ENCODE data around the gene GPR62. TPM values are rescaled to one million over a fixed set of nuclear protein-coding genes. Genes with fewer than 3 reads are reported as not detected.

Gene GPR62
- total and polyA plus RNA-seq, 9 donors: 0.13 to 0.59 (median 0.50) TPM

- no peaks in the 10 kb centered on the region for H3K27me3 ChIP-seq (ENCODE audit: control insufficient read depth, insufficient read depth, low read length)
- no peak overlapping the region for H3K4me3 ChIP-seq (ENCODE audit: low read length)
- WGBS (ENCODE audit: insufficient coverage): 43% methylated on average over 7 of the region's 12 CpGs
- peaks cover 25% of the 10 kb centered on the region for H3K36me3 ChIP-seq (ENCODE audit: control insufficient read depth, insufficient read depth, low read length)
- H3K27ac ChIP-seq (ENCODE audit: low read length): peak overlapping the region; percentile 60
- peaks cover 68% of the 10 kb centered on the region for H3K4me1 ChIP-seq (ENCODE audit: control insufficient read depth, insufficient read depth, low read length)
- peak; percentile 86 for DNase-seq
- H3K9me3 ChIP-seq (replicated peaks; ENCODE audit: control insufficient read depth, low read depth, low read length): no peaks in the 10 kb centered on the region
Observed at GRCh38 chr3:51963951-51964451, 8.8 kb downstream of the GPR62 start.

DNA sequence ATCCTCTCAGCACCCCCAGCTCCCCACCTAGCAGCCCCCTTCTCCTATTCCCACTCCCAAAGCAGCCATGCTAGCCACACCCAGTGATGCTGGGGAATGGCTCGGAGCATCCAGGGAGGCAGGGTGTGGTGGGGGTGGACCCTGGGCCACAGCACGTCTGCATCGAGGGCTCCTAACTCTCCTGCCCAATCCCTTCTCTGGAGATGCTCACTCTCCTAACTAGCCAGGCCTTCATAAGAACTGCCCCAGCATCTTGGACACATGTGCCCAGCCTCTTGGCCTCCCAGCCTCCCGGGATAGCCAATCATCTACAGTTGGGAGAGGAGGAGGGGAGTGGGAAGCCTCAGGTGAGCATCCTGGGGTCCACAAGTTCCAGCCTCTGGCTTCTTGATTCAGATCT is 9.3 kb downstream of the GPR62 start:
- peaks cover 71% of the 10 kb centered on the region for H3K4me1 ChIP-seq (ENCODE audit: control insufficient read depth, insufficient read depth, low read length)
- H3K27me3 ChIP-seq (ENCODE audit: control insufficient read depth, insufficient read depth, low read length): no peaks in the 10 kb centered on the region
- H3K27ac ChIP-seq (ENCODE audit: low read length): peak overlapping the region; percentile 60
- peaks cover 20% of the 10 kb centered on the region for H3K36me3 ChIP-seq (ENCODE audit: control insufficient read depth, insufficient read depth, low read length)
- DNase-seq: no peak
- WGBS (ENCODE audit: insufficient coverage): 80% methylated on average over 1 of the region's 4 CpGs
- no peak overlapping the region for H3K4me3 ChIP-seq (ENCODE audit: low read length)
- H3K9me3 ChIP-seq (replicated peaks; ENCODE audit: control insufficient read depth, low read depth, low read length): no peaks in the 10 kb centered on the region

- Histone ChIP-seq H3K4me3 (ENCODE audit: low read length) (peak overlapping the region; percentile 78), H3K27ac (ENCODE audit: low read length) (no peak overlapping the region), H3K9me3 (replicated peaks; ENCODE audit: control insufficient read depth, low read depth, low read length) (no peaks in the 10 kb centered on the region), H3K27me3 (ENCODE audit: control insufficient read depth, insufficient read depth, low read length) (no peaks in the 10 kb centered on the region), H3K36me3 (ENCODE audit: control insufficient read depth, insufficient read depth, low read length) (peaks cover 14% of the 10 kb centered on the region), H3K4me1 (ENCODE audit: control insufficient read depth, insufficient read depth, low read length) (peaks cover 75% of the 10 kb centered on the region)
- DNase-seq: no peak
- WGBS (ENCODE audit: insufficient coverage): no CpG with 5 or more reads among the region's 2 CpGs
Observed at GRCh38 chr3:51966016-51966415, 10.8 kb downstream of the GPR62 start.

- WGBS (ENCODE audit: insufficient coverage): 48% methylated on average over 2 of the region's 5 CpGs
- no peak for DNase-seq
- Histone ChIP-seq H3K27ac (ENCODE audit: low read length) (peak overlapping the region; percentile 82), H3K9me3 (replicated peaks; ENCODE audit: control insufficient read depth, low read depth, low read length) (no peaks in the 10 kb centered on the region), H3K36me3 (ENCODE audit: control insufficient read depth, insufficient read depth, low read length) (peaks cover 12% of the 10 kb centered on the region), H3K27me3 (ENCODE audit: control insufficient read depth, insufficient read depth, low read length) (no peaks in the 10 kb centered on the region), H3K4me3 (ENCODE audit: low read length) (peak overlapping the region; percentile 78), H3K4me1 (ENCODE audit: control insufficient read depth, insufficient read depth, low read length) (peaks cover 74% of the 10 kb centered on the region)
Observed at GRCh38 chr3:51966486-51966885, 11.3 kb downstream of the GPR62 start.

DNA sequence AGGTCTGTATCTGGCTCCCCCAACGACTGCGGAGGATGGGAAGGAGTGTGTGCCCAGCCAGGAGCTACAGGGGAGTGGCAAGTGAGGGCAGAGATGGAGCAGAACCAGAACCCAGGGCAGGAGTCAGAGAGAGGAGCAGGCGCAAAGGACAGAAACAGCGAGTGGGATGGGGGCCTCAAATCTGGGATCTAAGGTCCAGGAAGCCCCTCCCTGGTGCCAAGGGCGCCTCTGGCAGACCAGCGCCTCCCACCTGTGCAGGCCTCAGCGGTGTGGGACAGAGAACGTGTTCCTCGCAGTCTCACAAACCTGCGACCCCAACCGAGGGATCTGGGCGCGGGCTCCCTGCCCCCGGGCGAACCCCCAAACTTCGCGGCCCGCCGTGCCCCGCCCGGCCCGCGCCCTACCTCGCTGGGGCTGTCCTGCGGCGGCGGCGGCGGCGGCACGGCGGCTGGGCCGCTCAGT is 11.8 kb downstream of the GPR62 start:
- H3K9me3 ChIP-seq (replicated peaks; ENCODE audit: control insufficient read depth, low read depth, low read length): no peaks in the 10 kb centered on the region
- peaks cover 69% of the 10 kb centered on the region for H3K4me1 ChIP-seq (ENCODE audit: control insufficient read depth, insufficient read depth, low read length)
- H3K36me3 ChIP-seq (ENCODE audit: control insufficient read depth, insufficient read depth, low read length): peaks cover 13% of the 10 kb centered on the region
- H3K27ac ChIP-seq (ENCODE audit: low read length): peak overlapping the region; percentile 82
- WGBS (ENCODE audit: insufficient coverage): under 1% methylated on average over 31 of the region's 33 CpGs
- peak; percentile 45 for DNase-seq
- peak overlapping the region; percentile 78 for H3K4me3 ChIP-seq (ENCODE audit: low read length)
- H3K27me3 ChIP-seq (ENCODE audit: control insufficient read depth, insufficient read depth, low read length): no peaks in the 10 kb centered on the region

GRCh38 chr3:51967384-51968169 is 12.4 kb downstream of the GPR62 start, which contains the start of gene PCBP4:
Gene PCBP4, minus strand, starts transcription at chr3:51967454. Its CDS starts 6,214 bp downstream, at chr3:51961240.
- Histone ChIP-seq H3K36me3 (ENCODE audit: control insufficient read depth, insufficient read depth, low read length) (peaks cover 13% of the 10 kb centered on the region), H3K27me3 (ENCODE audit: control insufficient read depth, insufficient read depth, low read length) (no peaks in the 10 kb centered on the region), H3K4me1 (ENCODE audit: control insufficient read depth, insufficient read depth, low read length) (peaks cover 63% of the 10 kb centered on the region), H3K9me3 (replicated peaks; ENCODE audit: control insufficient read depth, low read depth, low read length) (no peaks in the 10 kb centered on the region), H3K4me3 (ENCODE audit: low read length) (peak within 1 kb of the TSS; percentile 78), H3K27ac (ENCODE audit: low read length) (peak within 1 kb of the TSS; percentile 85)
- DNase-seq: peak; percentile 86
- WGBS (ENCODE audit: insufficient coverage): under 1% methylated on average over 58 of the region's 90 CpGs

- H3K27me3 ChIP-seq (ENCODE audit: control insufficient read depth, insufficient read depth, low read length): no peaks in the 10 kb centered on the region
- peaks cover 57% of the 10 kb centered on the region for H3K4me1 ChIP-seq (ENCODE audit: control insufficient read depth, insufficient read depth, low read length)
- H3K36me3 ChIP-seq (ENCODE audit: control insufficient read depth, insufficient read depth, low read length): peaks cover 13% of the 10 kb centered on the region
- no peaks in the 10 kb centered on the region for H3K9me3 ChIP-seq (replicated peaks; ENCODE audit: control insufficient read depth, low read depth, low read length)
- WGBS (ENCODE audit: insufficient coverage): 43% methylated on average over 1 of the region's 11 CpGs
- peak overlapping the region; percentile 57 for H3K4me3 ChIP-seq (ENCODE audit: low read length)
- DNase-seq: peak; percentile 71
- H3K27ac ChIP-seq (ENCODE audit: low read length): peak overlapping the region; percentile 85
Observed at GRCh38 chr3:51968170-51968775, 13.1 kb downstream of the GPR62 start.

GRCh38 chr3:51968883-51969678 is 13.9 kb downstream of the GPR62 start:
- 87% methylated on average over 4 of the region's 6 CpGs for WGBS (ENCODE audit: insufficient coverage)
- peaks cover 55% of the 10 kb centered on the region for H3K4me1 ChIP-seq (ENCODE audit: control insufficient read depth, insufficient read depth, low read length)
- no peaks in the 10 kb centered on the region for H3K9me3 ChIP-seq (replicated peaks; ENCODE audit: control insufficient read depth, low read depth, low read length)
- no peaks in the 10 kb centered on the region for H3K27me3 ChIP-seq (ENCODE audit: control insufficient read depth, insufficient read depth, low read length)
- peaks cover 13% of the 10 kb centered on the region for H3K36me3 ChIP-seq (ENCODE audit: control insufficient read depth, insufficient read depth, low read length)
- H3K27ac ChIP-seq (ENCODE audit: low read length): no peak overlapping the region
- no peak for DNase-seq
- no peak overlapping the region for H3K4me3 ChIP-seq (ENCODE audit: low read length)

DNA sequence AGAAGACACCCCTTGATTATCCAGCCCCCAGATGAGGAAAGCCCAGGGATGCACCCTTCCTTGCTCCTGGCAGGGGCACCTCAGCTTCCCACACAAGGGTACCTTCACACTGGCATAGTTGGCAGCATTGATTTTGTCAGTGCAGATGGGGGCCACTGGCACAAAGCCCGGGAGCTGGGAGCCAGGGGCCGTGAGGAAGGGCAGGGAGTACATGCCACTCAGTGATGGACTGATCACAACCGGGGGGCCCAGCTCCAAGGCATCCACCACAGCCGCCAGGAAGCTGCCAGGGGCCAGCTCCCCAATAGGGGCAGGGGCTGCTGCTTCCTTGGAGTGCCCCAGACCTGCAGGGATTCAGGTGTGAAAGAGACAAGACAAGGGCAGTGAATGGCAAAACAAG is 14.7 kb downstream of the GPR62 start:
- peaks cover 13% of the 10 kb centered on the region for H3K36me3 ChIP-seq (ENCODE audit: control insufficient read depth, insufficient read depth, low read length)
- H3K27ac ChIP-seq (ENCODE audit: low read length): no peak overlapping the region
- no peak for DNase-seq
- no peaks in the 10 kb centered on the region for H3K27me3 ChIP-seq (ENCODE audit: control insufficient read depth, insufficient read depth, low read length)
- H3K4me1 ChIP-seq (ENCODE audit: control insufficient read depth, insufficient read depth, low read length): peaks cover 55% of the 10 kb centered on the region
- 75% methylated on average over 3 of the region's 4 CpGs for WGBS (ENCODE audit: insufficient coverage)
- no peak overlapping the region for H3K4me3 ChIP-seq (ENCODE audit: low read length)
- no peaks in the 10 kb centered on the region for H3K9me3 ChIP-seq (replicated peaks; ENCODE audit: control insufficient read depth, low read depth, low read length)

Measured in muscle of leg (tissue), 11 donors.